GM12892 (cell line): ENCODE measurements around the gene SVIL.

Experiments used
- POLR2AphosphoS5 ChIP-seq: IDR thresholded peaks from 2 replicates; pipeline ENCODE4 v1.6.1; 2011; ENCODE audit warnings: low read depth, low read length, control low read depth
- TAF1 ChIP-seq: IDR thresholded peaks from 2 replicates; pipeline ENCODE4 v1.6.1; 2011; ENCODE audit warnings: low read depth, mild to moderate bottlenecking, control low read depth, low read length, borderline replicate concordance

GRCh38 chr10:29600821-29601220 is 34.0 kb downstream of the SVIL start:
- TF ChIP-seq TAF1 (no peak), POLR2AphosphoS5 (no peak)
